Umbilical cord (tissue), 2 donors: ENCODE measurements around the gene COL9A2. TPM values are rescaled to one million over a fixed set of nuclear protein-coding genes. Genes with fewer than 3 reads are reported as not detected.
A peak's percentile ranks its signal among the peaks of the same experiment; 100 is the strongest.
"Not testable (repeated sequence)": the region's sequence is repeated elsewhere in the genome, so short reads cannot be mapped to it uniquely, and the experiment has no call there.

Experiments used
- DNase-seq: peaks from one replicate; pipeline ENCODE4 v3.0.0-alpha.2; 2015; ENCODE audit warnings: low spot score
- total RNA-seq: library from RNA; depleted of rRNA; stranded (reverse); fragments of >200 nt; gene quantifications from one replicate; pipeline ENCODE4 v1.2.3, GENCODE V29; 2014; ENCODE audit warnings: low replicate concordance; ENCODE audit not compliant: insufficient read depth

Gene COL9A2
- 9.1 TPM for total RNA-seq

DNA sequence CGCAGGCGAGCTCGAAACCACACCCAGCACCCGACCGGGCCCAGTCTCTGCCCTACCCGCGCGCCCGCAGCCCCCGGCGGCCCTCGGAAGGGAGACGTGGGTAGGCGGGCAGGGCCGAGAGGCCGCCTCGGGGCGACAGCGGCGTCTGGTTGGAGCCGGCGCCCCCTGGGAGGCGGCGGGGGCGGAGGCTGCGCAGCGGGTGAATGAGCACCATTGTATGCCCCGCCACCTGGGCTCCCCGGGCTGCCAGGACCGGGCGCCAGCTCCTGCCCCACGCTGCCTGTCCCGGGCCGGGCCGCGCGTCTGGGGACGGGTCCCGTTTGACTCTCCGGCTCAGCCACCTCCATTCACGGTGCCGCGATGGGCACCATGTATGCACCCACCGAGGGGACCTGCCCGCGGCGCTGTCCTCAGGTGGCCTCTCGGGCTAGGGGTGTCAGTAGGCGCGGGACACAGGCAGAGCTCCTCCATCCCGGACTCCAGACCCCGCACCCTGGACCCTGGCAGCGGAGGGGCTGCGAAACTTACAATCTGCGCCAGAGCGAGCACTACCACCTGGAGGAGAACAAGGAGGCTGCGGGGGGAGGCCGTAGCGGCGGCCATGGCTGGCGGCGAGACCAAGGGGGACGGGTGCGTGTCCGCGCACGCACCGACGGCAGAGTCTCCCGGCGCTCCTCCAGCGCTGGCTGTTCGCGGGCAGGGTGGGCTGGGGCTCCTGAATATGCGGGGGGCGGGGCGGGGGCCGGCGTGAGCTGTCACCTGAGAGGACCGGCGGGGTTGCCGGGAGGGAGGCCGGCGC, at the start of gene COL9A2:
COL9A2 (minus strand) TSS at position 692 of the 799 bp plus-strand sequence; CDS start at position 603, 89 bp downstream.
- DNase-seq, result peak; percentile 72

DNA sequence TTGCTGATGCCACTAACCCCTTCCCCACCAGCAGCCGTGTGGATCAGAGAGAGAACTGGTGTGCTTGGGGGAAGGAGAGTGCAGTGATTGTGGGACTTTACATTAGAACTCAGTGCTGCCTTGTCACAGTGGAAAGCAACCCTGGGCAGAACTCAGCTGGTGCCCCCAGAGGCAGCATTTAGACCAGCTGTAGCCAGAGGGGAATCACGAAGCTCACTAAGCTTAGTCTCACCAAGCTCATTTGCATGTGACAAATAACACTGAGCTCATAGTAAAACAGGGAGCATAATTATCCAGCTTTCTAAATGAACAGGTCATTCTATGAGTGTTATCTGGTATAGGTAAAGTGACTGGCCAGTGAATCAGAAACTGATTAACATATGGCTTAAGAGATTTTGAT, 46.6 kb upstream of the COL9A2 start:
- no peak for DNase-seq

DNA sequence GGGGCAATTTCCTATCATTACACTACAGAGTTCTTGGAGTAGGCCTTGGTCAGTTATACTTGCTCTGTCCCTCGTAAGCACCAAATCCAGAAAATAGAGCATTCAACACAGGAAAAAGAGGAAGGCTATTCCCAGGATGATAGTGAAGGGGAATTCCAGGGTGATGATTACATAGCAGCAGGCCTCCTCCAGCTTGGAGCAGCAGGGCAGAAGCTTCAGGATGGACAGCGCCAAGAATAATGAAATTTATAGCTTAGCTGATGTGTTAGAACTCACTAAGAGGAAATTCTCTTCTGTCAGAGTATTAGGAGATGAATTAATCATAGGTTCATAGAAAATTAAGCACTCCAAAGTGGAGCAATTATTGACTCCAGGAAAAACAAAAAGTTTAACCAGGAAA, 45.6 kb upstream of the COL9A2 start:
- peak; percentile 14 for DNase-seq

DNA sequence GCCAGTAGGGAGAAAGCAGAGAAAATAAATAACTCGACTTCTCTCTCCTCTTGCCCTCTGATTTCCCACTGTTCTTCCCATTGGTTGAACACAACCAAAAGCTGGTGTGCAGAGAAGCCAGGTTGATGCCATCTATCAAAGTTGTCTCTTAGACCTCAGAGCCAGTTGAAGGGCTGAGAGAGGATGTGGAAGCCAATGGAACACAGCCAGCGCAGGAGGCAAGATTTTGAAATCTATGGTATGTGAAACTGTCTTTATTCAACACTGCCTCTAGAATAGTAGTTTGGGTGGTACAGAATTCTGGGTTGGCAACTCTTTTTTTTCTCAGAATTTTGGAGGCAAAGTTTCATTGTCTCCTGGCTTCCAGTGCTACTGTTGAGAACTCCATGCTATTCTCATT, 45.1 kb upstream of the COL9A2 start:
- DNase-seq, result no peak

DNA sequence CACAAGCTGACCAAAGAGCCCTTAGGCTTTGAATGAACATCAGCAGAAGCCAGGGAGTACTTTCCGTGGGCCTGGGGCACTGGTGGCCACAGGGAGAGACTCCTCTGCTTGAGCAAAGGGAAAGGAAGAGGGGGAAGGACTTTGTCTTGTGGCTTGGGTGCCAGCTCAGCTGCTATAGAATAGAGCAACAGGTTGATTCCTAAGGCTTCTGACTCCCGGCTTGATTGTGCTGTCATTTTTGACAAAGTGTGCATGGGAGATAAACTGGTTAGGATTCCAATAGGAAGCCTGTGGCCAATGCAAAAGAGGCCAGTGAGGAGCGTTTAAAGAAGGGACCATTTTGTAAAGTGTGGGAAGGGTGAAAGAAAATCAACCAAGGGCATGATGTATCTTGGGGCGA, 44.6 kb upstream of the COL9A2 start:
- no peak for DNase-seq

DNA sequence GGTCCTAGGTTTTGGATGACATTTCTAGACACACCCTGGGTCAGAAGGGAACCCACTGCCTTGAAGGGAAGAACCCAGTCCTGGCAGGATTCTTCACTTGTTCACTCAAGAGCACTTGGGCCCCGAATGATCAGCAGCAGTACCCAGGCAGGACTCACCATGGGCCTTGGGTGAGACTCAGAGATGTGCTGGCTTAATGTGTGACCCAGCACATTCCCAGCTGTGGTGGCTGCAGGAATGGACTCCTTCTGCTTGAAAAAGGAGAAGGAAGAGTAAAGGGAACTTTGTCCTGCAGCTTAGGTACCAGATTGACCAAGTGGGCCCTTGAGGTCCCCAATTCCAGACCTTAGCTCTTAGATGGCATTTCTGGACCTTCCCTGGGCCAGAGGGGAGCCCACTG, 44.1 kb upstream of the COL9A2 start:
- DNase-seq, result no peak

DNA sequence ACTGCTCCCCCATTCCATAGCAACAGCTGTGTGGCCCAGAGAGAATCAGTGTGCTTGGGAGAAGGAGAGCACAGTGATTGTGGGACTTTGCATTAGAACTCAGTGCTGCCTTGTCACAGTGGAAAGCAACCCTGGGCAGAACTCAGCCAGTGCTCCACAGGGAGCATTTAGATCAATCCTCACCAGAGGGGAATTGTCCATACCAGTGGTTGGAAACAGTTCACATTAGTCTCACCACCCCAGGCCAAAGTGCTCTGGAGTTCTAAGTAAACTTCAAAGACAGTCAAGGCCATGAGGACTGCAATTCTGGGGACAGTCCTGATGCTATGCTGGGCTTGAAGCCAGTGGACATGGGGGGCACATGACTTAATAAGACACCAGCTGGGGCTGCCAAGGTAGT, 43.5 kb upstream of the COL9A2 start:
- no peak for DNase-seq

DNA sequence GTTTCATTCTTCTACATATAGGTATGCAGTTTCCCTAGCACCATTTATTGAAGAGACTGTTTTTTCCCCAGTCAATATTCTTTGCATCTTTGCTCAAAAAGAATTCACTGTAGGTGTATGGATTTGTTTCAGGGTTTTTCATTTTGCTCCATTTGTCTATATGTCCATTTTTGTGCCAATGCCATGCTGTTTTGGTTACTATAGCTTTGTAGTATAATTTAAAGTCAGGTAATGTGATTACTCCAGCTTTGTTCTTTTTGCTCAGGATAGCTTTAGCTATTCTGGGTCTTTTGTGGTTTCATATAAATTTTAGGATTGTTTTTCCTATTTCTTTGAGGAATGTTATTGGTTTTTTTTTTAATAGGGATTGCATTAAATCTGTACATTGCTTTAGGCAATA, 40.5 kb upstream of the COL9A2 start:
- DNase-seq, result no peak

DNA sequence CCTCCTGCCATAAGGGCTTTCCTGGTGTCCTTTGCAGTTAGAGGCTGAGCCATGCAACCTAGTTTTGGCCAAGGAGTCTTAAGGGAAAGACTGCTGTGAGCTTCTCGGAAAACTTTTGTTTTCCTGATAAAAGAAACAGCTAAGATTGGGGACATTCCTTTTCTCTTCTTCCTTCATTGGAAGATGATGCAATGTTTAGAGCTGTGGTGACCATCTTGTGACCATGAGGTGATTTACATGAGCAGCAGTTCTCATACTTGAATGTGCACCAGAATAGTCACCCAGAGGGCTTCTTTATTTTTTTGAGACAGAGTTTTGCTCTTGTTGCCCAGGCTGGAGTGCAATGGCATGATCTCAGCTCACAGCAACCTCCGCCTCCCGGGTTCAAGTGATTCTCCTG, 36.0 kb upstream of the COL9A2 start:
- DNase-seq, result no peak

DNA sequence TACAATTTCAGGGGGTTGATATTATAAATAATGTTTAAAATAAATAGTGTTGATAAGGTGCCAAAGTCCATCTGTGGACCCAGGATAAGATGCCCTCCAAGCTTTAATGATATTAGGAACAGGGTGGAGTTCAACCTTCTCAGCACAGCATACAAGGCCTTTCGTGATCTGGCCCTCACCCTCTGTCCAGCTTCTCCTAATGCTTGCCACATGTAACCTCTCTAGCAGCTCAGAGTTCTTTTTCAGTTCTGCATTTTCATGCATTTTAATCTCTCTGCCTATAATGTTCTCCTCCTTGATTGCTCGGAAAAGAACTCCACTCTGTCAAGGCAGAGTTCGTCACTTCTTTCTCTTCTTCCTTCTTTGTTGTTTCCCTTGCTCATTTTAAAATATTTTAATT, 35.0 kb upstream of the COL9A2 start:
- DNase-seq, result no peak

DNA sequence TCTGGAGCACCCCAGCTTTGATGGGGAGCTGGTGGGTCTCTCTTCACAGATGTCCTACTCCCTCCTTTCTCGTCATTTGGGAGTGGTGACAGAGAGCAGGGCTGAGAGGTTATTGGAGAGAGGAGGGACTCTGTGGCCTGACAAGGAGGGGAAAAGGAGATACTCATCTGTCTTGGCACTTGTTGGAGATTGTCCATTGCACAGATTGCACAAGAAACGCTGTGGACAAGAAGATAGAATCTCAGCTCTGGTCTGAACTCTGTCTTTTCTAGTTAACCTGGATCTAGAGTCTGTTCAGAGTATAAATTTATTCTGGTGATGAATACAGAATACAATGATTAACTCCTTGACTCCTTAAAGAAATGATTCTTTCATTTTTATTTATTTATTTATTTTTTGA, 34.0 kb upstream of the COL9A2 start:
- DNase-seq, result no peak

DNA sequence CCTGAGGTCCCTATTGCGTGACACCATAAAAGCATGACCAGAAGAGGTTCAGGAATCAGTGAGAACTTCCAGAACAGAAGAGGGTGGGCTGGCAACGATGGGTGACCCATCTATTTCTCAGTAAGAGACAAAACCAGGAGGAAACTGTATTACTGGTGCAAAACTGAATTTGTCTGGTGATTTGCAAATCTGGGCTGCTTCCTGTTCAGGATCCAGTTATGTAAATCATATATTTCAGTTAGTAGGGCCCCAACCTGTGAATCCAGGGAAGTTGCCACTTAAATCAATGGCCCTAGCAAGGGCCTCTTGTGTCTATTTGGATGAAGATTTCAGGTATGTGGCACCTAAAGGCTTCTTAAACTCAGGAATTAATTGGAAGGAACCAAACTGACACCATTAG, 33.3 kb upstream of the COL9A2 start:
- no peak for DNase-seq

DNA sequence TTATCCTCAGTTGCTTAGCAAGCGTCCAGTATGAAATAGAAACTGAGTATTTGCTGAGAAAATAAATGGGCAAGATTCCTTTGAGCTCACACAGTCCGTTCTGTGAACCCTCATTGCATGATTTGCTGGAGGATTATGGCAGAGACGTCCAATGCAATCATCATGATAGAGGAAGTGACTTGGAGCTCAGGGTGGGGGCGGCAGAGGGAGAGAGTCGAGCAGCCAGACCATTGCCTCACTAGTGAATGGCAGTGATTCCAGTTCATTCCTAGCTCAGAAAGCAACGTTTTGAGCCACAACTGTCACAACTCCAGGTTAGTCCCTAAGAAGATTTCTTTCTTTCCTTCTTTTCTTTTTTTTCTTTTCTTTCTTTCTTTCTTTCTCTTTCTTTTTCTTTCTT, 27.5 kb upstream of the COL9A2 start:
- DNase-seq, result peak; percentile 67

DNA sequence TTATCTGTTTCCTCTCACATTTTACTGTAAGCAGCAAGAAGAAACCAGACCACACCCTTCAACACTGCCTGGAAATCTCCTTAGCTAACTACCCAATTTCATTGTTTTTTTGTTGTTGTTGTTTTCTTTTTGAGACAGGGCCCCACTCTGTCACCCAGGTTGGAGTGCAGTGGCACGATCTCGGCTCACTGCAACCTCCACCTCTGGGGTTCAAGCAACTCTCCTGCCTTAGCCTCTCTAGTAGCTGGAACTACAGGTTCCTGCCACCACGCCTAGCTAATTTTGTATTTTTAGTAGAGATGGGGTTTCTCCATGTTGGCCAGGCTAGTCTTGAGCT, 25.3 kb upstream of the COL9A2 start:
- not testable (repeated sequence) for DNase-seq

DNA sequence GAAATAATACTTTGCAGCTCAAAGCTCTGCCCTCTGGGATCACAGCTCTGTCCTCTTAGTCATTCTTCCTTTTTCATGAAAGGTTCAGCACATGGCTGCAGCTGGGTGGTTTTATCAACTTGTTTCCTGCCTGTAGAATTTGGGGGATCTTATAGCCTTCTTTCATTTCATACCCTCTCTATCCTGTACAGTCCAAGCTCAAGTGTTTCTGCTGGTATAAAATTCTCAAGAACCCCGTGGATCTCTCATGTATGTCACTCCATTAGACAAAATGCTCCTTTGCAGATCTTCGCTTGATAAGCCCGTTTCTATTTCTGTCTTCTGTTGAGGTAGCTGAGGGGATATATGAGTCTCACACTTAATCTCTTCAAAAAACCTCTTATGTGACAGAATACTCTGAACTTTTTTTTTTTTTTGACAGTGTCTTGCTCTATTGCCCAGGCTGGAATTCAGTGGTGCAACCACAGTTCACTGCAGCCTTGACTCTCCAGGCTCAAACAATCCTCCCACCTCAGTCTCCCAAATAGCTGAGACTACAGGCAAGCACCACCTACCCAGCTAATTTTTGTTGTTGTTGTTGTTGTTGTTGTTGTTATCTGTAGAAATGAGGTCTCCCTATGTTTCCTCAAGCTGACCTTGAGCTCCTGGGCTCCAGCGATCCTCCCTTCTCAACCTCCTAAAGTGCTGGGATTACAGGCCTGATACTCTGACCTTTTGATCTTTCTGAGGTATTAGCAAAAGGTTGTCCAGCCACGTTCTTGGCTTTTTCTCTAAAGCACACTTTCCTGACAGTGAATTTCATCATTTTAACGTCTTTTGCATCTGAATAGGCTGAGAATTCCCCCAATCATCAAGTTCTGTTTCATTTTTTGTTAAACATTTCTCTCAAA, 24.6 kb upstream of the COL9A2 start:
- no peak for DNase-seq

DNA sequence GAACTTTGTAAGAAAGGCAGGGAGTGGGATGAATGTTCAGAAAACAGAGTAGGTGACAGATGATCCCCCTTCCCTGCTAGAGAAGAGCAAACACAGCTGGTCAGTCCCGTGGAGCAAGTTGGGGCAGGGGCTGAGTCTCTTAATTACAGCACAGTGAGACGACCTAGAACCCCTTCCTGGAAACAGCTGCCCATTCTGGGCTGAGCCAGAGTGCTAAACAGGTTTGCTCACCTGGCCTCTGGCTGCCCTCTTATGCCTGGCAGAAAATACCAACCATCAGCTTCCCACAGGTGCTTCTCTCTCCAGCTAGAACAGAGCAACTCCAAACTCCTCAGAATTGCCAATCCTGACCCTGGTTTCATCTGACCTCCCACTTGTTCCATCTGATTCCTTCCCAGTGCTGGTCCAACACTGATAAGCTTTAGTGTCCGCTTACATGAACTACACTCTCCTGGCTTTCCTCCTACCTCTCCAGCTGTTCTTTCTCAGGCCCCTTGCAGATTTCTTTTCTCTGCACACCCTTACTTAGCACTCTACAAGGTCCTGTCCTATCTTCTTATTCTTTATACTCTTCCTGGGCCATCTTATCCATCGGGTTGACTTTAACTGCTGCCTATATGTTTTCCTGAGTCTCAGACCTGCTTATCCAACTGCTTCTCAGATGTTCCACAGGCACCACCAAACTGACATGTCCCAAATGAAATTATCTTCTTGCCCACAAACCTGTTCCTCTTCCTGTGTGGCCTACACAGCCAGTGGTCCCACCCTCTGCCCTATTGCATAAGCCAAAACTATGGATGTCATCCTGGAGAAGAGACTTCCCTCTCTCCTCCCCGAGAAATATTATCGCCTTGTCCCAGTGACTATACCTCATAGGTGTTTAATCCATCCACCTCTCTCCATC, 22.6 kb upstream of the COL9A2 start:
- DNase-seq, result no peak

DNA sequence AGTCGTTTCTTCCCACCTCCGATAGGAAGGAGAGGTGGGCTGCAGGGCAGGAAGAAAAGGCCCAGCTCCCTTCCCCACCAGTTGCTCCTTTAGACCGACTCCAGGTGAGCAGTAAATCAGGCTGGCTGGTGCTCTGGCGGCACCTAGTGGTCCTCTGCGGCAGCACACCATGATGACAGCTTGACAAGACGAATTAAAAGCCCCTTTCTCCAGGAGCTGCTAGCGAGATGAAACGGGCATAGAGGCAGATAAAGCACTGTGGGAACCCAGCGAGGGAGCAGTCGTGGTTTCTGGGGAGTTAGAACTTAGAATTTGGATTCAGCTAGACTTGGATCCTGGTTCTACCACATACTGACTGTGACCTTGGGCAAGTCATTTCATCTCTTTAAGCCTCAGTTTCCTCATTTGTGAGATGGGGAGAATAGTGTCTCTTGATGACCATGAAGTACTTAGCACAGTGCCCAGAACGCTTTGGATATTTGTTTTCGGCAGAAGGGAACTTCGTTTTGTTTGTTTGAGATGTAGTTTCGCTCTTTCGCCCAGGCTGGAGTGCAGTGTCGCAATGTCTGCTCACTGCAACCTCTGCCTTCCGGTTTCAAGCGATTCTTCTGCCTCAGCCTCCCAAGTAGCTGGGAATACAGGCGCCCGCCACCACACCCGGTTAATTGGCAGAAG, 21.8 kb upstream of the COL9A2 start:
- peak; percentile 81 for DNase-seq

DNA sequence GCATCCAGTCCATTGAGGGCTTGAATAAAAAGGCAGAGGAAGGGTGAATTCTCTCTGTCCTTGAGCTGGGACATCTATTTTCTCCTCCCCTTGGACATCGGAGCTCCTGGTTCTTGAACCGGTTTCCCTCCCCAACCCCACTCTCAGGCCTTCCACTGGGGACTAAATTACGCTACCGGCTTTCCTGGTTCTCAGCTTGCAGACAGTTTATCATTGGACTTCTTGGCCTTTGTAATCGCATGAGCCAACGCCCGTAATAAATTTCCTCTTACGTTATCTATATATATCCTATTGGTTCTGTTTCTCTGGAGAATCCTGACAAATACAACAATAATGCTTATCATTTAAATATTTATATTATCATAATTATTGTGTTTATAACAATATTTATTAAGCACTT, 20.4 kb upstream of the COL9A2 start:
- no peak for DNase-seq

DNA sequence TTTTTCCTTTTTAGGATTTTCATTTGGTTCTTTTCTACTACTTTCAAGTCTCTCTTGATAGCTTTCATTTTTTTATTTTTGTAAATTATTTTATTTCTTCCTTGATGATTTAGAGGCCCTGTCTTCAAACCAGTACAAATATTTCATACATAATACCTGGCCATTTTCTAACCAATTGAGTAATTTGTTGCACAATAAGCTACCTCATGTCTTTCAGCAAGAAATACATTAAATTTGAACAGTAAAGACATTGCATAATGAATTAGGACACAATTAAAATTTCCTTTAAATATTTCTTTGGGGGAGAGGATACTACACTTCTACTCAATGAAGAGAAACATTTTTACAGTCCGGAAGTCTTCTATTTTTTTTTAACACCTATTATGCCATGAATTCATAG, 15.6 kb upstream of the COL9A2 start:
- DNase-seq, result no peak

DNA sequence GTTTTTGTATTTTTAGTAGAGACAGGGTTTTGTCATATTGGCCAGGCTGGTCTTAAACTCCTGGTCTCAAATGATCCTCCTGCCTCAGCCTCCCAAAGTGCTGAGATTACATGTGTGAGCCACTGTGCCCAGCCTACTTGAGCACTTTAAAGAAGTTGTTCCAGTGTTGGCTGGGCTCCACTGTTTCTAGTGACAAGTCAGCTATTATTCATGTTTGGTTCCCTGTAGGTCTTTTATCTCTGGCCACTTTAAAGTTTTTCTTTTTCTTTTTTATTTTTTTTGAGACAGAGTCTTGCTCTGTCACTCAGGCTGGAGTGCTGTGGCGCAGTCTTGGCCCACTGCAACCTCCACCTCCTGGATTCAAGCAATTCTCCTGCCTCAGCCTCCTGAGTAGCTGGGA, 14.3 kb upstream of the COL9A2 start:
- not testable (repeated sequence) for DNase-seq

DNA sequence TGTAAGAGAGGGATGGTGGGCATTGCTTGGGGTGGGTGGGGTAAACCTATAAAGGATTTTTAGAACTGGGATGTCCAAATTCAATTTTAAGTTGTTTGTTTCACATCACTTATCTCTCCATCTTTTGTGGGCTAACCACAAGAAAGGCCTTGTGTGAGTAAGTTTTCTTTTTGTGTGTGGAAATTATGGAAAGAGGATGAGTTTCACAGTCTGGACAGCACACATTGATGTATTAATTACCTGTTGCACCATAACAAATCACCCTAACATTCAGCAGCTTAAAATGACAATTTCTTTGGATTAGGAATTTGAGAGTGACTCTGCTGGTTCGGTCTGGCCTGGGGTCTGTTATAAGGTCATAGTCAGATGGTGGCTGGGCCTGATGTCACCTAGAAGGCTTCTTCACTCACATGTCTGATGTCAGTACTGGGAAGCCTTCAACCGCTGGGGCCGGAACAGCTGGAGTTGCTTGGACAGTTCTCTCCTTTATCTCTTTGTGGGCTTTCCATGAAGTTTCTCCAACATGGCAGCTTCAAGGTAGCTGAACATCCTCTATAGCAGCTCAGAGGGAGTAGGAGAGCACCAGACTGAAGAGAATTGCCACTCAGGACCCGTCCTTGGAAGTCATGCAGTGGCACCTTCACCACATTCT, 2.0 kb upstream of the COL9A2 start:
- no peak for DNase-seq
